HG03575 (cell line): Measurements from ENCODE around the gene XRN1.

Experiments used
- ATAC-seq: cut with Tn5 transposase; IDR thresholded peaks from one replicate; pipeline ENCODE4 v1.9.1; 2021; ENCODE audit not compliant: unreplicated experiment, insufficient number of reproducible peaks, low FRiP score; ENCODE audit errors: extremely low read depth

Gene XRN1

GRCh38 chr3:142282503-142282902 is 165.3 kb downstream of the XRN1 start:
- no peak for ATAC-seq

- ATAC-seq: no peak
These were observed 166.4 kb downstream of the XRN1 start for GRCh38 chr3:142281474-142281873.

GRCh38 chr3:142279965-142280590 is 167.8 kb downstream of the XRN1 start:
- no peak for ATAC-seq

GRCh38 chr3:142278451-142278850 is 169.4 kb downstream of the XRN1 start:
- ATAC-seq: no peak

- ATAC-seq: no peak
These were observed 171.1 kb downstream of the XRN1 start for GRCh38 chr3:142276781-142277180.

- ATAC-seq: no peak
These were observed 172.0 kb downstream of the XRN1 start for GRCh38 chr3:142275856-142276255.

GRCh38 chr3:142274908-142275307 is 172.9 kb downstream of the XRN1 start:
- ATAC-seq: no peak

- ATAC-seq: no peak
These were observed 174.3 kb downstream of the XRN1 start for GRCh38 chr3:142273501-142273900.

- ATAC-seq: no peak
These were observed 175.5 kb downstream of the XRN1 start for GRCh38 chr3:142272200-142272891.

- no peak for ATAC-seq
These were observed 177.4 kb downstream of the XRN1 start for GRCh38 chr3:142270407-142270806.

GRCh38 chr3:142269767-142270166 is 178.1 kb downstream of the XRN1 start:
- ATAC-seq: no peak

- no peak for ATAC-seq
These were observed 179.4 kb downstream of the XRN1 start for GRCh38 chr3:142268426-142268825.

GRCh38 chr3:142267269-142267668 is 180.6 kb downstream of the XRN1 start:
- ATAC-seq: no peak

- no peak for ATAC-seq
These were observed 184.7 kb downstream of the XRN1 start for GRCh38 chr3:142263112-142263511.

- ATAC-seq: no peak
These were observed 188.5 kb downstream of the XRN1 start for GRCh38 chr3:142259359-142259758.

- no peak for ATAC-seq
These were observed 191.0 kb downstream of the XRN1 start for GRCh38 chr3:142256712-142257333.
